OCI-M2 (cell line): ENCODE data around the gene FSHB.
"Not testable (repeated sequence)": the region's sequence is repeated elsewhere in the genome, so short reads cannot be mapped to it uniquely, and the experiment has no call there.

Experiments
- DNase-seq: peaks from one replicate; lab custom pipeline; 2025; ENCODE audit not compliant: unreplicated experiment; lab: John Stamatoyannopoulos, UW

Gene FSHB

GRCh38 chr11:30230714-30231113 lies at the start of gene FSHB:
TSS of gene FSHB (plus strand) at chr11:30231014. CDS start at chr11:30231903, 889 bp downstream.
- DNase-seq: no peak

GRCh38 chr11:30186748-30187147 lies 44.1 kb upstream of the FSHB start:
- no peak for DNase-seq

- DNase-seq: no peak
These were observed 38.2 kb upstream of the FSHB start for GRCh38 chr11:30192620-30193019.

- no peak for DNase-seq
These were observed 34.2 kb upstream of the FSHB start for GRCh38 chr11:30196400-30197206.

GRCh38 chr11:30197869-30198268 lies 32.9 kb upstream of the FSHB start:
- no peak for DNase-seq

- DNase-seq: not testable (repeated sequence)
These were observed 27.8 kb upstream of the FSHB start for GRCh38 chr11:30202989-30203388.

GRCh38 chr11:30203850-30204249 lies 27.0 kb upstream of the FSHB start:
- no peak for DNase-seq

- no peak for DNase-seq
These were observed 24.4 kb upstream of the FSHB start for GRCh38 chr11:30206249-30206996.

- DNase-seq: no peak
These were observed 20.5 kb upstream of the FSHB start for GRCh38 chr11:30210357-30210756.

GRCh38 chr11:30216534-30216933 lies 14.3 kb upstream of the FSHB start:
- DNase-seq: no peak

GRCh38 chr11:30218278-30218677 lies 12.5 kb upstream of the FSHB start:
- DNase-seq: no peak

GRCh38 chr11:30225642-30226041 lies 5.2 kb upstream of the FSHB start:
- no peak for DNase-seq

- no peak for DNase-seq
These were observed 2.4 kb upstream of the FSHB start for GRCh38 chr11:30228323-30228884.

GRCh38 chr11:30239025-30239424 lies 8.2 kb downstream of the FSHB start:
- DNase-seq: no peak

- no peak for DNase-seq
These were observed 13.5 kb downstream of the FSHB start for GRCh38 chr11:30244265-30244664.

- DNase-seq: no peak
These were observed 14.8 kb downstream of the FSHB start for GRCh38 chr11:30245621-30246020.

GRCh38 chr11:30254307-30255298 lies 23.8 kb downstream of the FSHB start:
- DNase-seq: no peak

- no peak for DNase-seq
These were observed 24.8 kb downstream of the FSHB start for GRCh38 chr11:30255637-30256036.

- no peak for DNase-seq
These were observed 26.2 kb downstream of the FSHB start for GRCh38 chr11:30257058-30257457.

- no peak for DNase-seq
These were observed 27.9 kb downstream of the FSHB start for GRCh38 chr11:30258679-30259078.

GRCh38 chr11:30260813-30261212 lies 30.0 kb downstream of the FSHB start:
- DNase-seq: no peak
